NCI-H774 (cell line): ENCODE data around the gene SNRNP35.
"Not testable (repeated sequence)": the region's sequence is repeated elsewhere in the genome, so short reads cannot be mapped to it uniquely, and the experiment has no call there.

Source experiments
- DNase-seq: peaks from one replicate; lab custom pipeline; 2025; lab: John Stamatoyannopoulos, UW

The SNRNP35 gene, protein sequence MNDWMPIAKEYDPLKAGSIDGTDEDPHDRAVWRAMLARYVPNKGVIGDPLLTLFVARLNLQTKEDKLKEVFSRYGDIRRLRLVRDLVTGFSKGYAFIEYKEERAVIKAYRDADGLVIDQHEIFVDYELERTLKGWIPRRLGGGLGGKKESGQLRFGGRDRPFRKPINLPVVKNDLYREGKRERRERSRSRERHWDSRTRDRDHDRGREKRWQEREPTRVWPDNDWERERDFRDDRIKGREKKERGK

DNA sequence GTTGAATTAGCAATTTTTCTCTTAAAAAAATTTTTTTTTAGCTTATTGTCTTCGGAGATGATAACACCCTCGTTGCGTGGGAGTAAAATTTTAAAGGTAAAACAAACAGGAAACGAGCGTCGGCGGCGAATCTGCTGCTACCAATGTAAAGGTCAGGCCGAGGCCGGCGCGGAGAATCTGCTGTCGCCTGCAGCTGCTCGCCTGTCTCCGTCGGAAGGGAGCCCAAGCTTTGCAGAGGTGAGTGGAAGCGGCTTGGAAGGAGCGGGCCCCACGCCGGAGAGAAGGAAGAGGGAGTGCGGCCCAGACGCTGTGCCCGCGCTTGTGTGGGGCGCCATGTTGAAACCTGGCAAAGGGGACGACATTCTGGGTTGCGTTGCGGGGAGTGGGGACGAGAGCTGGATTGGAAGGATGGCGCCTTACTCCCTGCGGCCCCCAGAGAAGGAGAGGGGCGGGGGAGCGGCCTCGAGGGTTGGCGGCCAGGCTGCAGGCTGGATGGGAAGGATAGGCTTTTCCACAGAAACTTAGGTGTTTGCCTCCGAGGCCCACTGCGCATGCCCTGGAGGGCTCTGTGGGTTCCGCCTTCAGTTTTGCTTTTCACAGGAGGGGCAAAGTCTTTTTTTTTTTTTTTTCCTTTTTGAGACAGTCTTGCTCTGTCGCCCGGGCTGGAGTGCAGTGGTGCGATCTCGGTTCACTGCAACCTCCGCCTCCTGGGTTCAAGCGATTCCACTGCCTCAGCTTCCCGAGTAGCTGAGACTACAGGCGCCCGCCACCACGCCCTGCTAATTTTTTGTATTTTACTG, at the start of gene SNRNP35:
TSS of gene SNRNP35 (plus strand) at position 160 of the 800 bp plus-strand sequence. CDS start 7,402 bp downstream, outside the sequence.
- DNase-seq = peak; percentile 76

GRCh38 chr12:123408619-123409018, 49.3 kb upstream of the SNRNP35 start:
- DNase-seq = not testable (repeated sequence)

- not testable (repeated sequence) for DNase-seq
Observed at GRCh38 chr12:123409284-123410040, 48.5 kb upstream of the SNRNP35 start.

DNA sequence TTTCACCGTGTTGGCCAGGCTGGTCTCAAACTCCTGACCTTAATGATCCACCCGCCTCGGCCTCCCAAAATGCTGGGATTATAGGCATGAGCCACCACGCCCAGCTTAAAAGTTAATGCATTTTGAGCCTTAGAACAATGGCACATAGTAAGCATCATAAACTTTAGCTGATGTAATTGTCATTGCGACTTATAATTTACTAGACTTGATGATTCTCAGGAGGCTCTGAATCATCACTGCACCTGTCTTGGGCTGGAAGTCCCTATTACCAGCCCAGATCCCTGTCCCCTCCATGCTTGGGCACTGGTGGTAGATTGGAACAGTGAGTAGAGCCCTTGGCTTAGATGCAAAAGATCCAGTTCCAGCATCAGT, 47.9 kb upstream of the SNRNP35 start:
- no peak for DNase-seq

DNA sequence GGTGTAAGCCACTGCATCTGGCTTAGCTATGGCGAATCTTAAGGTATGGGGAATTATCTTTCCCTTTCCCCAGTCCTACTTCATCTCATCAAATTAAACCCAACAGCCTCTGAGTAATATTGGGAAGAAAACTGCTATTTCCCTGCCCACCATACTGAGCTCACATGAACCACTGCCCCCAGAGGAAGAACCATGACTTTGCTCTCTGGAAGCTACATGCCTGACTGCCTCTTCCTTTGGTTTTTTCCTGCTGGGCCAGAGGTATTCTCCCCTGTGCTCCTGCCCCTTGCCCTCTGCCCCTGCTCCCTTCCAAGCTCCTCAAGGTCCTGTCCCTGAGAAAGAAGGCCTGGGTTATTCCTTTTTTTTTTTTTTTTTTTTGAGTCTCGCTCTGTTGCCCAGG, 36.6 kb upstream of the SNRNP35 start:
- no peak for DNase-seq

- DNase-seq = no peak
Observed at GRCh38 chr12:123427036-123427769, 30.7 kb upstream of the SNRNP35 start.

- DNase-seq = no peak
Observed at GRCh38 chr12:123428591-123428990, 29.3 kb upstream of the SNRNP35 start.

DNA sequence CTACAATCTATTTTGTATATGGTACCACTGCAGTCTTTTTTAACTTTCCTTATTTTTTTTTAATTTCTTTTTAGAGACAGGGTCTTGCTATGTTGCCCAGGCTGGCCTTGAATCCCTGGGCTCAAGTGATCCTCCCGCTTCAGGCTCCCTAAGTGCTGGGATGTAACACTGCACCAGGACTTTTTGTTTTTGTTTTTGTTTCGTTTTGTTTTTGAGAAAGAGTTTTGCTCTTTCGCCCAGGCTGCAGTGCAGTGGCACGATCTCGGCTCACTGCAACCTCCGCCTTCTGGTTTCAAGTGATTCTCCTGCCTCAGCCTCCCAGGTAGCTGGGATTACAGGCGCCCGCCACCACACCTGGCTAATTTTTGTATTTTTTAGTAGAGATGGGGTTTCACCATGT, 28.8 kb upstream of the SNRNP35 start:
- not testable (repeated sequence) for DNase-seq

GRCh38 chr12:123431951-123432817, 25.8 kb upstream of the SNRNP35 start:
- not testable (repeated sequence) for DNase-seq

DNA sequence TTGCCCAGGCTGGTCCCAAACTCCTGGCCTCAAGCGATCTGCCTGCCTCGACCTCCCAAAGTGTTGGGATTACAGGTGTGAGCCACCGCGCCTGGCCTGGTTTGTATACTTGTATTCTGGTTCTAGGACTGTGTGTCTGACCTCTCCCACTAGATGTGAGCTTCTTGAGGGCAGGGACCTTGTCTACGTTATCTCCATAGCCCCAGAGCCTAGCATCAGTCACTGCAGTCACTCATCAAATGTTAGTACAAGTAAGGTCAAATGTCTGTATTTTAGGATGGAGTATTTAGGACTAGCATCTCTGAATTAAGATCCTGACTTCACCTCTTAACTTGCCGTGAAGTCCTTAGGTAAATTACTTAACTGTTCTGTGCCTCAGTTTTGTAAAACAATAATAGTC, 24.3 kb upstream of the SNRNP35 start:
- DNase-seq = no peak

GRCh38 chr12:123435636-123436016, 22.3 kb upstream of the SNRNP35 start:
- DNase-seq = no peak

GRCh38 chr12:123436017-123436964, 21.6 kb upstream of the SNRNP35 start, which contains the start of gene RILPL2:
TSS of gene RILPL2 (minus strand) at chr12:123436684. CDS start at chr12:123436420, 264 bp downstream.
- DNase-seq = peak; percentile 40

- DNase-seq = no peak
Observed at GRCh38 chr12:123441523-123442164, 16.3 kb upstream of the SNRNP35 start.

DNA sequence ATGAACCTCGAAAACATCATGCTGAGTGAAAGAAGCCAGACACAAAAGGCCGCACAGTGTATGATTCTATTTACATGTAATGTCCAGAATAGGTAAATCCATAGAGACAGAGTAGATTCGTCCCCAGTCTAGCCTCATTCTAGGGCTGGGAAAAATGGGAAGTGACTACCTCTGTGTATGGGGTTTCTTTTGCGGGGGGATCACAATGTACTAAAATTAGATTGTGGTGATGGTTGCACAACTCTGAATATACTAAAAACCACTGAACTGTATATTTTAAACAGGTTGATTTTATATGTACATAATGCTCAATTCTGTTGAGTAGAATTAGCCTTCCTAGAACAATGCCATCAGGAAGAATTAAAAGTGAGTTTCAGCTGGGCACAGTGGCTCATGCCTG, 15.2 kb upstream of the SNRNP35 start:
- DNase-seq = no peak

- no peak for DNase-seq
Observed at GRCh38 chr12:123444092-123445026, 13.6 kb upstream of the SNRNP35 start.

- no peak for DNase-seq
Observed at GRCh38 chr12:123445388-123446332, 12.3 kb upstream of the SNRNP35 start.

GRCh38 chr12:123446333-123446713, 11.6 kb upstream of the SNRNP35 start:
- no peak for DNase-seq
